Measurements from ENCODE around the gene MBD2. TPM values are rescaled to one million over a fixed set of nuclear protein-coding genes. Genes with fewer than 3 reads are reported as not detected.

MBD2 gene
- total and polyA plus RNA-seq, 4 donors = 9.2 to 16.2 (median 11.4) TPM

DNA sequence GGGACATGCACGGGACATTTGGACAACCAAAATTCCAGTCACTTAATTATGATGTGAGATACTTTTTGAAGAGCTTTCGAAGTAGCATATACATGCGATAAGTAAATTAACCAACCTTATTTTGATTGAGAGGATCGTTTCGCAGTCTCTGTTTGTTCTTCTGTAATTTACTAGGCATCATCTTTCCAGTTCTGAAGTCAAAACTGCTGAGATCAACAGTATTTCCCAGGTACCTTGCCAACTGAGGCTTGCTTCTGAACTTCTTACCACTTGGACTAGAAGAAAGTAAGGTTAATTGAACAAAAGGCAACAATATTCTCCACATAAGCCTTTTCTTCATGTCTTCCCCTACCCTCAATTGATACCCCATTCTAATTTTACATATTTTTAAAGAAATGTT, 19.6 kb downstream of the MBD2 start:
- Histone ChIP-seq H3K4me3 (ENCODE audit: low read depth in 1 of 3, low read length in 3 of 3) (no peak overlapping the region), H3K9ac (ENCODE audit: low read depth in 1 of 2, low read length in 2 of 2) (no peak overlapping the region), H3K4me1 (ENCODE audit: control insufficient read depth in 4 of 4, insufficient read depth in 4 of 4, low read length in 3 of 4) (peaks cover 6 to 18% (median 13%) of the 10 kb centered on the region in 4 donors), H3K9me3 (ENCODE audit: control insufficient read depth in 4 of 4, low read length in 3 of 4) (no peaks in the 10 kb centered on the region), H3K27me3 (ENCODE audit: control insufficient read depth in 4 of 4, insufficient read depth in 4 of 4, low read length in 3 of 4) (no peaks in the 10 kb centered on the region), H3K27ac (ENCODE audit: low read depth in 1 of 2, low read length in 2 of 2) (no peak overlapping the region), H3K36me3 (ENCODE audit: control insufficient read depth in 4 of 4, insufficient read depth in 3 of 4, low read depth in 1 of 4, low read length in 3 of 4) (peaks cover 0 to 5% (median 3%) of the 10 kb centered on the region in 4 donors)
- DNase-seq (ENCODE audit: low spot score) = no peak
- TF ChIP-seq NR2F2 (IDR thresholded peaks at IDR 0.05) (no peak), SP1 (IDR thresholded peaks at IDR 0.05) (no peak), FOXA1 (IDR thresholded peaks at IDR 0.05) (no peak), YY1 (IDR thresholded peaks at IDR 0.05) (no peak), JUND (IDR thresholded peaks at IDR 0.05) (no peak)
- TF ChIP-seq, protein P1, sequence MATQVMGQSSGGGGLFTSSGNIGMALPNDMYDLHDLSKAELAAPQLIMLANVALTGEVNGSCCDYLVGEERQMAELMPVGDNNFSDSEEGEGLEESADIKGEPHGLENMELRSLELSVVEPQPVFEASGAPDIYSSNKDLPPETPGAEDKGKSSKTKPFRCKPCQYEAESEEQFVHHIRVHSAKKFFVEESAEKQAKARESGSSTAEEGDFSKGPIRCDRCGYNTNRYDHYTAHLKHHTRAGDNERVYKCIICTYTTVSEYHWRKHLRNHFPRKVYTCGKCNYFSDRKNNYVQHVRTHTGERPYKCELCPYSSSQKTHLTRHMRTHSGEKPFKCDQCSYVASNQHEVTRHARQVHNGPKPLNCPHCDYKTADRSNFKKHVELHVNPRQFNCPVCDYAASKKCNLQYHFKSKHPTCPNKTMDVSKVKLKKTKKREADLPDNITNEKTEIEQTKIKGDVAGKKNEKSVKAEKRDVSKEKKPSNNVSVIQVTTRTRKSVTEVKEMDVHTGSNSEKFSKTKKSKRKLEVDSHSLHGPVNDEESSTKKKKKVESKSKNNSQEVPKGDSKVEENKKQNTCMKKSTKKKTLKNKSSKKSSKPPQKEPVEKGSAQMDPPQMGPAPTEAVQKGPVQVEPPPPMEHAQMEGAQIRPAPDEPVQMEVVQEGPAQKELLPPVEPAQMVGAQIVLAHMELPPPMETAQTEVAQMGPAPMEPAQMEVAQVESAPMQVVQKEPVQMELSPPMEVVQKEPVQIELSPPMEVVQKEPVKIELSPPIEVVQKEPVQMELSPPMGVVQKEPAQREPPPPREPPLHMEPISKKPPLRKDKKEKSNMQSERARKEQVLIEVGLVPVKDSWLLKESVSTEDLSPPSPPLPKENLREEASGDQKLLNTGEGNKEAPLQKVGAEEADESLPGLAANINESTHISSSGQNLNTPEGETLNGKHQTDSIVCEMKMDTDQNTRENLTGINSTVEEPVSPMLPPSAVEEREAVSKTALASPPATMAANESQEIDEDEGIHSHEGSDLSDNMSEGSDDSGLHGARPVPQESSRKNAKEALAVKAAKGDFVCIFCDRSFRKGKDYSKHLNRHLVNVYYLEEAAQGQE (IDR thresholded peaks at IDR 0.05) = no peak
- TF ChIP-seq, protein P2, sequence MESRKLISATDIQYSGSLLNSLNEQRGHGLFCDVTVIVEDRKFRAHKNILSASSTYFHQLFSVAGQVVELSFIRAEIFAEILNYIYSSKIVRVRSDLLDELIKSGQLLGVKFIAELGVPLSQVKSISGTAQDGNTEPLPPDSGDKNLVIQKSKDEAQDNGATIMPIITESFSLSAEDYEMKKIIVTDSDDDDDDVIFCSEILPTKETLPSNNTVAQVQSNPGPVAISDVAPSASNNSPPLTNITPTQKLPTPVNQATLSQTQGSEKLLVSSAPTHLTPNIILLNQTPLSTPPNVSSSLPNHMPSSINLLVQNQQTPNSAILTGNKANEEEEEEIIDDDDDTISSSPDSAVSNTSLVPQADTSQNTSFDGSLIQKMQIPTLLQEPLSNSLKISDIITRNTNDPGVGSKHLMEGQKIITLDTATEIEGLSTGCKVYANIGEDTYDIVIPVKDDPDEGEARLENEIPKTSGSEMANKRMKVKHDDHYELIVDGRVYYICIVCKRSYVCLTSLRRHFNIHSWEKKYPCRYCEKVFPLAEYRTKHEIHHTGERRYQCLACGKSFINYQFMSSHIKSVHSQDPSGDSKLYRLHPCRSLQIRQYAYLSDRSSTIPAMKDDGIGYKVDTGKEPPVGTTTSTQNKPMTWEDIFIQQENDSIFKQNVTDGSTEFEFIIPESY (IDR thresholded peaks at IDR 0.05) = no peak
- TF ChIP-seq, protein P3, sequence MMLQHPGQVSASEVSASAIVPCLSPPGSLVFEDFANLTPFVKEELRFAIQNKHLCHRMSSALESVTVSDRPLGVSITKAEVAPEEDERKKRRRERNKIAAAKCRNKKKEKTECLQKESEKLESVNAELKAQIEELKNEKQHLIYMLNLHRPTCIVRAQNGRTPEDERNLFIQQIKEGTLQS (IDR thresholded peaks at IDR 0.05) = no peak
- TF ChIP-seq, protein P4, sequence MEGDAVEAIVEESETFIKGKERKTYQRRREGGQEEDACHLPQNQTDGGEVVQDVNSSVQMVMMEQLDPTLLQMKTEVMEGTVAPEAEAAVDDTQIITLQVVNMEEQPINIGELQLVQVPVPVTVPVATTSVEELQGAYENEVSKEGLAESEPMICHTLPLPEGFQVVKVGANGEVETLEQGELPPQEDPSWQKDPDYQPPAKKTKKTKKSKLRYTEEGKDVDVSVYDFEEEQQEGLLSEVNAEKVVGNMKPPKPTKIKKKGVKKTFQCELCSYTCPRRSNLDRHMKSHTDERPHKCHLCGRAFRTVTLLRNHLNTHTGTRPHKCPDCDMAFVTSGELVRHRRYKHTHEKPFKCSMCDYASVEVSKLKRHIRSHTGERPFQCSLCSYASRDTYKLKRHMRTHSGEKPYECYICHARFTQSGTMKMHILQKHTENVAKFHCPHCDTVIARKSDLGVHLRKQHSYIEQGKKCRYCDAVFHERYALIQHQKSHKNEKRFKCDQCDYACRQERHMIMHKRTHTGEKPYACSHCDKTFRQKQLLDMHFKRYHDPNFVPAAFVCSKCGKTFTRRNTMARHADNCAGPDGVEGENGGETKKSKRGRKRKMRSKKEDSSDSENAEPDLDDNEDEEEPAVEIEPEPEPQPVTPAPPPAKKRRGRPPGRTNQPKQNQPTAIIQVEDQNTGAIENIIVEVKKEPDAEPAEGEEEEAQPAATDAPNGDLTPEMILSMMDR (IDR thresholded peaks at IDR 0.05; ENCODE audit: low read depth, low read length, missing input control) = no peak
- WGBS = 56% methylated on average over 5 of the region's 5 CpGs

DNA sequence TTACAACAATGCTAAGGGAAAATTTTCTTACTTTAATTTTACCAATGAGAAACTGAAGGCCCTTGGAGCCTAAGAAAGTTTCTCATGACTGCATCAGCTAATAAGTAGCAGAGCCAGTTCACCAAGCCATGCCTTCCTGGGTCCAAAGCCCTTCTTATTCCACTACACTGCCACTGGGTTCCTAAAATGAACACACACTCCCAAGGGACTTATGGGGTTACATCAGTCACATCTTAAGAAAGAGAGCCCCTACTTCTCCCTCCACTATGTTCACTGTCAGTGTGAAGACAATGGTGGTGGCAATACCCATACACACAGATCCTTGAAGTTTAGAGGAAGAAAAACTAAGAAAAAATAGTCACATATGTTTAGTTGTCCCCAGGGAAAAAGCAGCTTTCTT, 20.6 kb downstream of the MBD2 start:
- no peaks in the 10 kb centered on the region for H3K9me3 ChIP-seq (ENCODE audit: control insufficient read depth in 4 of 4, low read length in 3 of 4)
- H3K4me3 ChIP-seq (ENCODE audit: low read depth in 1 of 3, low read length in 3 of 3) = no peak overlapping the region
- no peak overlapping the region for H3K27ac ChIP-seq (ENCODE audit: low read depth in 1 of 2, low read length in 2 of 2)
- peaks cover 6 to 18% (median 13%) of the 10 kb centered on the region in 4 donors for H3K4me1 ChIP-seq (ENCODE audit: control insufficient read depth in 4 of 4, insufficient read depth in 4 of 4, low read length in 3 of 4)
- DNase-seq (ENCODE audit: low spot score) = no peak
- H3K9ac ChIP-seq (ENCODE audit: low read depth in 1 of 2, low read length in 2 of 2) = no peak overlapping the region
- no peaks in the 10 kb centered on the region for H3K27me3 ChIP-seq (ENCODE audit: control insufficient read depth in 4 of 4, insufficient read depth in 4 of 4, low read length in 3 of 4)
- peaks cover 0 to 5% (median 3%) of the 10 kb centered on the region in 4 donors for H3K36me3 ChIP-seq (ENCODE audit: control insufficient read depth in 4 of 4, insufficient read depth in 3 of 4, low read depth in 1 of 4, low read length in 3 of 4)
- no peak for TF ChIP-seq FOXA1 (IDR thresholded peaks at IDR 0.05)
- TF ChIP-seq SP1 (IDR thresholded peaks at IDR 0.05) = no peak
- TF ChIP-seq GABPA (IDR thresholded peaks at IDR 0.05 in 1 of 2, conservative IDR thresholded peaks at IDR 0.05 in 1 of 2) = no peak
- TF ChIP-seq, protein P4 (IDR thresholded peaks at IDR 0.05; ENCODE audit: low read depth, low read length, missing input control) = no peak
- TF ChIP-seq, protein P2 (IDR thresholded peaks at IDR 0.05) = no peak
- TF ChIP-seq, protein P3 (IDR thresholded peaks at IDR 0.05) = no peak
- TF ChIP-seq, protein P1 (IDR thresholded peaks at IDR 0.05) = no peak
- TF ChIP-seq TAF1 (conservative IDR thresholded peaks at IDR 0.05) = no peak
- no peak for TF ChIP-seq YY1 (IDR thresholded peaks at IDR 0.05)
- TF ChIP-seq HNF4G (IDR thresholded peaks at IDR 0.05) = no peak
- TF ChIP-seq, protein P5, sequence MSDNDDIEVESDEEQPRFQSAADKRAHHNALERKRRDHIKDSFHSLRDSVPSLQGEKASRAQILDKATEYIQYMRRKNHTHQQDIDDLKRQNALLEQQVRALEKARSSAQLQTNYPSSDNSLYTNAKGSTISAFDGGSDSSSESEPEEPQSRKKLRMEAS (IDR thresholded peaks at IDR 0.05) = no peak
- TF ChIP-seq HNF4A (conservative IDR thresholded peaks at IDR 0.05) = no peak

All from liver (tissue), 9 donors.